GM18858 (cell line): Measurements from ENCODE around the gene KCNQ5.

Source experiments
- ATAC-seq: cut with Tn5 transposase; IDR thresholded peaks from one replicate; pipeline ENCODE4 v1.9.1; 2021; ENCODE audit not compliant: unreplicated experiment

Gene KCNQ5

DNA sequence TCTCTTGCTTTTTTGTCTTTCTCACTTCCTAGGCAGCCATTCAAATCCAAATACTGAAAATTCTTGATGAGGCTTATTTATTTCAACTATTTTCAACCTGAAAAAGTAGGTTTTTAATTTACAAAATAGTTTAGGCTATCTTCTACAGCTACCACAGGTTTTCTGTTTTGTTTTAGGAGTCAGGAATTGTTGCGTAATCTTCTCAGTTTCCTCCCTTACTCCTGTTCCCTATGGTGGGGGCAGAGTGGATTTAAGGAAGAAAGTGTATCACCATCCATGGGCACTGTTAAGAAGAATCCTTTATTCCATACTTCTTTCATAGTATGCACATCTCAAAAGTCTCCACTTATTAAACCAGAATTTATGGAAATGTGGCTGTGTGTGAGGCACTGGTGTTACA is 421.0 kb downstream of the KCNQ5 start:
- no peak for ATAC-seq

DNA sequence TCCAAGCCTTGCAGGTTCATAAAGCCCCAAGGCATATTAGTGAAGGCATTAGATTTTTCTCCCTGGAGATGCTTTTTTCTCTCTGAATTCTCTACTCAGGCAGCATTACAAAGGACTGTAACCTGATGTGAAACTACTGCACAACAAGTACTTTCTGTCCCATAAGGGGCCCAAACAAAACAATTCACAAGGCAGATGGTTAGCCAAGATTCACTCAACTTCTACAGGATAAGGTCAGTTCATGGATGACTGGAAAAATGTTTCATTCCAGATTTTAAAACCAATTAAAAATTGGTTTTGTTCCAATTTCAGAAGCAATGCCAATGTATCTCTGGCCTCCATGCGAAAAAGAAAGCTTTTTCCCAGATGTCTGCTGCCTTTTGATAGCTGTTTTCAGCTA is 421.6 kb downstream of the KCNQ5 start:
- no peak for ATAC-seq

DNA sequence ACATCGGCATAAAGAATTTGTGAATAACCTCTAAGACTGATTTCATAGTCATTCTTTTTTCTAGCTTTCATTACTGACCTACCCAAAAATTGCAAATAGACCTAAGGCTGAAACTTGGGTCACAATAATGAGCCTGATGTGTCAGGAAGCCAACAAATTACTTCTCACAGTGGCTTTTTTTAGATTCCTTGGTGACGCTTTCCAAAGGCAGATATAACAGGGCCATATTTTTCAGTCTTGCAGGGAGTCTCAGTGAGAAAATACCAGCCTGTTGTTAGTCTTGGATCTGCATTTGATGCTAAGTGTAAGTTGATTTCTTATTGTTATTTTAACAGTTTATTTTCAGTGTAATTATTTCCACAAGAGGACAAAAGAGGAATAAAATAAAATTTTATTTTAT is 423.7 kb downstream of the KCNQ5 start:
- ATAC-seq: no peak

DNA sequence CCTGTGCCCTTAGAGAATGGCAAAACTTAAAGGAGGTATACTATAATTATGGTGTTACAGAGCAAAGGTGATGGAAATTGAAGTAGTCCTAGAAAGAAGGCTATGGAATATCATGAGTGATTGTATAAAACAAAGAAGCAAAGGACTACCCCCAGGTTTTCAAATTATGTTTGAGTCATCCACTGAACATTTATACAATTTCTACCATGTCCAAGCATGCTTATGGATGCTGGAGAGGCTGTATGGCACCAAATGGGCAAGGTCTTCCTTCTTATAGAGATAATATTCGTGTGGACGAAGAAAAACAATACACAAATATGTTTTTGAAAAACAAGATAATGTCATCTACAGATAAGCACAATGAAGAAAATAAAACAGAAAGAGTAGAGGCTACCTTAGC is 425.9 kb downstream of the KCNQ5 start:
- no peak for ATAC-seq

DNA sequence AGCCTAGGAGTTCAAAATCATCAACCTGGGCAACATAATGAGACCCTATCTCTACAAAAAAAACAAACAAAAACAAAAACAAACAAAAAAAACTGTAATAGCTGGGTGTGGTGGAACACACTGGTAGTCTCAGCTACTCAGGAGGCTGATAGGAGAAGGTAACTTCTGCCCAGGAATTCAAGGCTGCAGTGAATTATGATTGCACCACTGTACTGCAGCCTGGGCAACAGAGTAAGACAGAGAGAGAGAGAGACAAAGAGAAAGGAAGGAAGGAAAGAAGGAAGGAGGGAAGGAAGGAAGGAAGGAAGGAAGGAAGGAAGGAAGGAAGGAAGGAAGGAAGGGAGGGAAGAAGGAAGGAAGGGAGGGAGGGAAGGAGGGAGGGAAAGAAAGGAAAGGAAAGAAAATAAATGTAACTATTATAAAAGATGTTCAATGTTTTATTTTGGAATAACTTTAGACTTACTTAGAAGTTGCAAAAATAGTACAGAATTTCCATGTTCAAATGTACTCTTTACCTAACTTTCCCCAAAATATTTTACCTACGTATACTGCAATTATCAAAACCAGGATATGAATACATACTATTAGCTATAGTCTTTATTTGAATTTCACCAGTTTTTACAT is 428.2 kb downstream of the KCNQ5 start:
- no peak for ATAC-seq

DNA sequence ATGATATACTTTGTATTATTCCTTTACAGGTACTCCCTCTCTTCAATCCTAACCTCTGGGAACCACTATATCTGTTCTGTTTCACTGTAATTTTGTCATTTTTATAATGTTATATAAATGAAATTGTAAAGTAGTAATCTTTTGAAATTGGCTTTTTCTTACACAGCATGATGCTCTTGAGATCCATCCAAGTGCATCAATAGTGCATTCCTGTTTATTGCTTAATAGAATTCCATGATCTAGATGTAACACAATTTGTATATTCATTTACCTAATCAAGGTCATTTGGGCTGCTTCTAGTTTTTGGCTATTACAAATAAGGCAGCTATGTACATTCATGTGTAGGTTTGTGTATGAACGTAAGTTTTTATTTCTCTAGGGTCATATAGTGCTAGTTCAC is 428.8 kb downstream of the KCNQ5 start:
- ATAC-seq: no peak

DNA sequence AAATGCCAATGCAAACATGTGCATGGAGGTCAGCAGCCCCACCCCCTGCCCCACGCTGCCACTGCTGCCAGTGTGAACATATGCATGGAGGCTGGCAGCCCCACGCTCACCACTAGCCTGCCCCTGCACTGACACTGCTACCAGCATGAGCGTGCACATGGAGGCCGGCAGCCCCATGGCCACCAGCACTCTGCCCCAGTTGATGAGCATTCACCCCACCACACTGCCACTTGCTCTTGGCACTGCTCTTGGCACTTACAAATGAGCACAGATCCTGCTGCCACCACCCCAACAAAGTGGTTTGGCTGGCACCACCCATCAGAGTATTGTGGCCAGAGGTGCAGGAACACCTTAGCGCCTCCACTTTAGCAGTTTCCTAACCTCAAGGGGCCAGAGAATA is 429.3 kb downstream of the KCNQ5 start:
- no peak for ATAC-seq

DNA sequence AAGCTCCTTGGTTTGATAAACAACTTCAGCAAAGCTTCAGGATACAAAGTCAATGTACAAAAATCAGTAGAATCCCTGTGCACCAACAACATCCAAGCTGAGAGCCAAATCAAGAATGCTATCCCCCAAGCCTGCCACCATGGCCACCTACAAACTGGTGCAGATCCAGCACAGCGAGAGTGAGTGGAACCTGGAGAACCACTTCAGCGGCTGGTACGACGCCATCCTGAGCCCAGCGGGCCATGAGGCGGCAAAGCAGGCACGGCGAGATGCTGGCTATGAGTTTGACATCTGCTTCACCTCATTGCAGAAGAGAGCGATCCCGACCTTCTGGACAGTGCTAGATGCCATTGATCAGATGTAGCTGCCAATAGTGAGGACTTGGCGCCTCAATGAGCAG is 433.1 kb downstream of the KCNQ5 start:
- no peak for ATAC-seq

DNA sequence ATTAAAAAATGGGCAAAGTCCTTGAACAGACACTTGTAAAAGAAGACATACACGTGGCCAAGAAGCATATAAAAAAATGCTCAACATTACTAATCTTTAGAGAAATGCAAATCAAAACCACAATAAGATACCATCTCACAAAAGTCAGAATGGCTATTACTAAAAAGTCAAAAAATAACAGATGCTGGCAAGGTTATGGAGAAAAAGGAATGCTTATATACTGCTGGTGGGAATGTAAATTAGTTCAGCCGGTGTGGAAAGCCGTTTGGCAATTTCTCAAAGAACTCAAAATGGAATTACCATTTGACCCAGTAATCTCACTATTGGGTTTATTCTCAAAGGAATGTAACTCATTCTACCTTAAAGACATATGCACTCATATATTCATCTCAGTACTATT is 436.9 kb downstream of the KCNQ5 start:
- no peak for ATAC-seq

DNA sequence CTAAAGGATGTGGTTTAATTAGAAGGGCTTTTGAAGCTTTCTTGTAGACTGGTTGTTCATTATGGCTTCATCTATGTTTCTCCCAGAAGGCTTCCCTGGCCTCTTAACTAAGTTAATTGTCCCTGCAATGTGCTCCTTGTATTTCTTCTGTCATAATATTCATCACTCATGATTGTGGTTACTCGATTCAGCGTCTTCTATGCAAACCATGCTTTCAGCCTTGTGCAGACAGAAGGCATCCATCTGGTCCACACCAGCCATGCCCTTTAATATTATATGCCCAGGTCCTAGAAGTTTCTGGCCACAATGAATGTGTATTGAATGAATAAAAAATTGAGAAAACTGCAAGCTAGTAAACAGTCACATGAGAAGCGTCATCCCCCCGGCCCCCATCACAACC is 440.3 kb downstream of the KCNQ5 start:
- no peak for ATAC-seq

DNA sequence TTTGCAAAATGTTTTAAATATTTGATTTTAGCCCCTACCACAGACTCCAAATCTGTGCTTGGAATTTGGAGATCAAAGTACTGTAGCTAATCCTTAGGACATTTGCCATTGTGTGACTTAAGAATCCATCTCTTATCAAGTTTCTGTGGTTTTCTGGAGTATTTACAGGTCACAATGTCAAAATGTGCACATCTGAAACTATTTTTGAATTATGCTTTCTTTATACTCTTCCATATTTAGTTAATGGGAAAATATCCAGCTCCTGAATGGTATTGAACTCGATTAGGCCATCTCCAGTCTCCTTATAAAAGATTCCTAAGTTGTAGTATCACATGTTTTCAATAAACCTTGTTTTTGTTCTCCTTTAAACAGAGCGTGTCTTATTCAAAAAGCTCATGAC is 441.0 kb downstream of the KCNQ5 start:
- no peak for ATAC-seq

DNA sequence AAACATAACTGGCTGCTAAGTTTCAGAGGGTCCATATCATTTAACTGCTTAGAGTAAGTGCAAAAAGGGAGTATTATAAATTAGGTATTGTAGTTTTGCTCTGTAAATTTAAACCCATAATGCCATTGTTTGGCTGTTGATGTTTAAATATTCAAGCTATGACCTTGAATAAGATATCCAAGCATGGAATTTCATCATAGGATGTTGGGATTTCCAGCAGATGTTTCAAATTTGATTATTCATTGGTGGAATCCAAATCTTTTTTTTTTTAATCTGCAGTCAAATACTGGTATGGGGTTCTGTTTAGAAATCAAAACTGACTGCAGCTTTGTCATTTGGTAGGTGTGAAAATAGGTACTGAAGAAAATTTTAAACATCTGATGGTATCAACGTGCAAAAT is 442.4 kb downstream of the KCNQ5 start:
- no peak for ATAC-seq

DNA sequence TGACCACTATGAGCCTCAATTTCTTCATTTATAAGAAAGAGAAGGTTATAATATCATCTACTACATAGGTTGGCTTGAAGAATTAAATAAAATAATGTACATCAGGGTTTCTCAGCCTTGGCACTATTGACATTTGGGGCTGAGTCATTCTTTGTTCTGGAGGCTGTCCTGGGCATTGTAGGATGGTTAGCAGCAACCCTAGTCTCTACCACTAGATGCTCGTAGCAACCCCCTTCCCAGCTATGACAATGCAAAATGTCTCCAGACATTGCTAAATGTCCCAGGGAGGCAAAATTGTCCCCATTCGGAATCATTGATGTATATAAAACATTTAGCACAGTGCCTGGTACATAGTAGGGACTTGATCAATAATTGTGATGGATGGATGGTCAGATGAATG is 451.4 kb downstream of the KCNQ5 start:
- no peak for ATAC-seq

DNA sequence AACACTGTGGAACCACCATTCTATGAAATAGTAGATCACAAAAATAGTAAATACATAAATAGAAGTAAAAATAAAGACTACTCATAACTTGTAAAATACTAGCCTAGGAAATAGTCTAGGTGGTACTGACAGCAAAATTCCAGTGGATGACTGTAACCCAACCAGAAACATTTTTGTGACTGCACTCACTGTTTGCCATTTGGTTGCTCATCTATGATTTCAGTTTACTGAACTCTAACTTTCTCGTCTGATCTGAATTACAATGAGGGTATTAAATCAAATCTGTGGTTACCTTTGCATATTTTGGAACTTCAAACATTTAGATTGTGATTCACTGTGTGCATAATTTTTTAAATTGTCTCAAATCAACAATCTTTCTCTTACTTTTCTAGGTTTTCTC is 452.3 kb downstream of the KCNQ5 start:
- ATAC-seq: no peak

DNA sequence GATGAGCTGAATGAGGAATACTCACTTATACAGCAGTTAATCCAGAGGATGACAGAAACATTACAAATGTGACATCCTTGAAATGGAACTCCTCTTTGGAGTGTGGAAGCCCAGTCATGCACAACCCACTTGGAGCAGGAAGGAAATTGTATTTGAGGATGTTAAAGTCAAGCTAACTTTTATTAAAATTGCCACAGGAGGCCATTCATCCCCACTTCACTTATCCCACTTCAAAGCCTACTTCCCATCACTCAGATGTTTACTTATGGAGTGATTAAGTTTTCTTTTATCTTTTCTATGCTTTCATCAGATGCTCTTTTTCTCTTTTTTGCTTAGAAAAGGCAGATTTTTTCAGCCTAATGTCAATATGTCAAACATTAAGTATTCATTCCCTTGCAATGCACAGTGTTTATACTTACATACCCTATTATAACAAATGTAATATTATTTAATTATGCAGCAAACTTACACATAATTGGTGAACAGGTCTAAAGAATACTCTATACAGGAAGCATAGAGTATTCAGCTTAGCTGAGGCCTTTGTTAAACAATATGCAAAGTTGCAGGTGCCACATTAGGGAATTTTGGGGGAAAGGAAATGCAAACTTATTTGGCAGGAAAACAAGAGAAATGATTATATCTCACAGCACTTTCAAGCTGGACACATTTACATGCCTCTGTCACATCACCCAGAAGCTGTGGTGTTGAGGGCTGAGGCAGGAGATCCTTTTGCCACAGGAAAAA is 454.5 kb downstream of the KCNQ5 start:
- no peak for ATAC-seq

DNA sequence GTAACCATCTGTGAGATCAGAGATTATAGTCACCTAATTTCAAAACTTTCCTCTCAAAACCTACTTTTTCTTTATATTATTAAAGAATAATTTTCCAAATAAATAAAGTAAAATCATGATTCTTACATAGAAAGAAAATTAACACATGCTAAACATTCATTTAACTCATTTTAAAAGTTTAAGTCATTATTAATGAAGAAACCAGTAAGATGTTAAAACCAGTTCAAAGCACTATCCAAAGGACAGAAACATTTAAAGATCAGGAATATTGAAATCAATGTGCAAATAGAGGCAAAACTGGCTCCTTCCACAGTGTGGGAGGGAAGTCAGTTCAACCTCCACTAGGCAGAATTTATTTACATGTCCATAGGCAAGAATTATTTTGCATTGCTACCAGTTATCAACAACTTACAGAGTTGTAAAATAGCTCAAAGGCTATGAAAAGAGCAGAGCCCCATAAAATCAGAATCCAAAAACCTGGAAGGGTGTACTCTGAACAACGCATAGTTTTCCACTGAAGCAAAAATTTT is 456.5 kb downstream of the KCNQ5 start:
- ATAC-seq: no peak

DNA sequence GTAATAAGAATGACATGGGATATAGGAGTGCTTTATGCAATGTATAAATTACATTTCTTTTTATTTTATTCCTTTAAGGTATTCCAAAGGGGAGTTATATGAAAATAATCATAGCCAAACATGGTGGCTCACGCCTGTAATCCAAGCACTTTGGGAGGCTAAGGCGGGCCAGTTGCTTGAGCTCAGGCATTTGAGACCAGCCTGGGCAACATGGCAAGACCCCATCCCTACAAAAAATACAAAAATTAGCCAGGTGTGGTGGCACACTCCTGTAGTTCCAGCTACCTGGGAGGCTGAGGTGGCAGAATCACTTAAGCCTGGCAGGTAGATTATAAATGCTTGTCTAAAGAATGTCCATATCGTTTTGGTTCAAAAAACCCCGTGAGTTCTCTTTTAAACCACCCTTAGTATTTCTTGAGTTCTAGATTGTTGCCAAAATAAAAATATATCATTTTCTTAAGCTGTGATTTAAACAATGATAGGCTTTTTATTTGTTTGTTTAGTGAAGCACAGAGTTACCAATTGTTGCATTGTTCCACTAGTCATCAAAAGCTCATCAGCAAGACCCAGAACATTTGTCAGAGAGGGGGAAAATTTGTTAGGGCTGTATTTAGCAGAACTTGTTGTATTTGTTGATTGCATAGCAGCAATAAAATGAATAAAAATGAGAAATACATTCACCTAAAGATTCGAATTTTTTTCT is 457.2 kb downstream of the KCNQ5 start:
- ATAC-seq: no peak

DNA sequence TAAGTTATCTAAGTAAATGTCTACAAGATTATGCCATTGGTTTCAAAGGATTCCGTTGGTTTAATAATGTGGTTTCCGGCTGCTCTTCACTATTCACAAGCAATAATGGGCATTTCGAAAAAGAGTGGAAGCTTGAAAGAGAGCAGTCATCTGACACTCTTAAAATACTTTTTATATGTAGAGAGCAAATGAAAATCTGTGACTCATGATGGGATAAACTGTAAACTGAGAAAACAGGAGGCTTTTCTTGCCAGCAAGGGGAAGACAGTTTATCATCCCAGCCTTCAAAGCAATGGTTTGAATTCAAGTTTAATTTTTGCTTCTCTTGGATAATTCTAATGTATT is 457.7 kb downstream of the KCNQ5 start:
- ATAC-seq: no peak

DNA sequence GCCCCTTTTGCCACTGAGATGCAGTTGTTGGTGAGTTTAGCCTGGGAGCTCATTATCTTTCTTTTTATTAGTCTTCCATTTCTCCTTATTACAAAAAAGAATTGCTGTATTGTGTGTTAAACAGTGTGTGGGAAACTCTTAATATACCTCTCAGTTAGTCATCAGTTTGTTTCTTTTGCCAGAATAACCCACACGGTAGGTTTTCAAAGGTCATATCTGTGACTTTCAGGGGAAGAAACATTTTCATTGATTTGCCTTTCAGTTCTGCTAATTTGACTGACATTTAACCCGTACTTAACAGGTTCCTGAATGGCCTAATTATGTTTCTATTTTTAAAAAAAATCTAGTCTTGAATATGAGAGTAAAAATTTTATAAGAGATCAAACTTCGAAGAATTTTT is 458.1 kb downstream of the KCNQ5 start:
- ATAC-seq: peak; percentile 67

DNA sequence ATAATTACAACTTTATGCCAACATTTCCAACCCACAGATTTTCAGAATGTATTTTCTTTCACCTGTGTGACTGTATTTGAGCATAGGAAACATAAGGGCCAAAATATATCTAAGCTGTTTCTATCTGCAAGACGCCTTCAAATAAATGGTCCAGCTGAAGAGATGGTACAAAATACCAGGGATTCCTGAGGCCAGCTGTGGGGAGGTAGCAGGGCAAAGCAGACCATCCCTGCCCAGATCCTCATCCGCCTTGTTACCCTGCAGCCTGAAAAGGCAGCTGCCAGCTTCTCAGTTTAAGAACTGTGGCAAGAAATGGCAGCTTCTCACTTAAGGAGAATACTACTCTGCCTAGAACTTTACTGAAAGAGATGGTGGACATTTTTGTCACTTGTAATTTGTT is 460.1 kb downstream of the KCNQ5 start:
- no peak for ATAC-seq

DNA sequence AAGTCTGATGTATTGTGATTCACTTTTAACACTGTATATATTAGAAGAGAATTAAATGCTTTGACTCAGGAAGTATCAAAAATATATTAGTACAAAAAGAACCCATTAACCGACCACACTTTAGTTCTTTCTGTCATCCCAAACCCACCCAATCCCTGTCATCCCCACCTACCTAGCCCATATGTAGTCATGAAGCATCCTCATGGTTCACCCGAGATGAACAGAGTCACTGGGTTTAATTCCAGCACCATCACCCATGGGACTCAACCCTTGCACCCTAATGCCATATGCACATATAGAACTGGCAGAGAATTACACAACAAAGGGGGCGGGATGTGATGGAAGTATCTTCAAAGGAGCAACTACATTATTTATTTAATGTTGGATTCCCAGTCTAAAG is 462.0 kb downstream of the KCNQ5 start:
- no peak for ATAC-seq

DNA sequence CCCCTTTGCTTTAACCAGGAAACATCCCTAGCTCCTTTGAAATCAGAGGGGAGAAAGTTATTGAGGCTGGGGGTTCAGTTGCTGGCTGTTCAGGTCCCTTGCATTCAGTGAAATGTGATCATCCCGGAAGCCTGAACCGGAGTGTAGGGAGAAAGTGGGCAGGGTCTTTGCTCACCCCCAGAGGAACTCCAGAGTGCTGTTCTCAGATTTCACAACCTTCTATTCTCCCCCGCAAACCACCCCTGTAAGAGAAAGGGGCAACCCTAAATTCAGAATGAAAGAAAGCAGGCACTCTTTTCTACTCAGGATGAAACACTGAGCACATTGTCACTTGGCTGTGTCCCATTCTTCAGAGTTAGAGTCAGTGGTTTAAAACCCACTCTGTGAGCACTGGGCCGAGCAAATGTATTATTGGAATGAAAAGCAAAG is 463.6 kb downstream of the KCNQ5 start:
- peak; percentile 46 for ATAC-seq
